Esophagus squamous epithelium (tissue), 4 donors: ENCODE results near the gene LTBP2.

ENCODE experiments used
- POLR2A ChIP-seq, 4 donors: fragments of 450-650 bp; IDR thresholded peaks; one replicate each; pipeline ENCODE4 v1.6.1; 2017; ENCODE audit warnings: antibody characterized with exemption in 4 of 4, mild to moderate bottlenecking in 4 of 4, moderate library complexity in 3 of 4
- TF ChIP-seq, protein P1 (sequence below), 6 experiments: fragments of 450-650 bp in 4 of 6; fragments of 200-600 bp in 2 of 6; sonication (generic) in 2 of 6; IDR thresholded peaks; one replicate each; pipeline ENCODE4 v1.5.1; 2016 to 2019; ENCODE audit warnings: antibody characterized with exemption in 6 of 6, mild to moderate bottlenecking in 4 of 6, moderate library complexity in 4 of 6

DNA sequence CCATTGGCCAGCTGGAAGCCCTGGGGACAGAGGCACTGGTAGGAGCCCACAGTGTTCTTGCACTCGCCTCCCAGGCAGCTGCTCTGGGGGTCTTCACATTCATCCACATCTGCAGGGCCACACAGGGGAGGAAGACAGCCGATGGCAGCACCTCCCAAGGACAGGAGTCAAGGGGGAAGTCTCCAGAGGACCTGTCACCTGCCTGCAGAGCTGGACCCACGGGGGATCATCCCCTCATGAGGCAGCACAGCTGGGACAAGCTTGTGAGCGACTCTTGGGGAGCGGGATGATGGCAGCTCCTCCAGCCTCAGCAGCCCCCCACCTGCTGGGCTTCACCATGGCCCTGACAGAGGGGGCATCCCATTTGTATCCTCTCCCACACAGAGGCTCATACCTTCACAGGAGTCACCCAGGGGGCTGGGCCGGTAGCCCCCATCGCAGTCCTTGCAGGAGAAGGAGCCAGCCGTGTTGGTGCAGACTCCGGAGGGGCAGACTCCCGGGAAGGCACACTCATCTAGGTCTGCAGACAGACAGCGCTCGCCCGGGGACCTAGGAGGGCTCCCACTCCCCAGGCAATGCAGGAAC lies 103.1 kb downstream of the LTBP2 start:
- TF ChIP-seq, protein P1, sequence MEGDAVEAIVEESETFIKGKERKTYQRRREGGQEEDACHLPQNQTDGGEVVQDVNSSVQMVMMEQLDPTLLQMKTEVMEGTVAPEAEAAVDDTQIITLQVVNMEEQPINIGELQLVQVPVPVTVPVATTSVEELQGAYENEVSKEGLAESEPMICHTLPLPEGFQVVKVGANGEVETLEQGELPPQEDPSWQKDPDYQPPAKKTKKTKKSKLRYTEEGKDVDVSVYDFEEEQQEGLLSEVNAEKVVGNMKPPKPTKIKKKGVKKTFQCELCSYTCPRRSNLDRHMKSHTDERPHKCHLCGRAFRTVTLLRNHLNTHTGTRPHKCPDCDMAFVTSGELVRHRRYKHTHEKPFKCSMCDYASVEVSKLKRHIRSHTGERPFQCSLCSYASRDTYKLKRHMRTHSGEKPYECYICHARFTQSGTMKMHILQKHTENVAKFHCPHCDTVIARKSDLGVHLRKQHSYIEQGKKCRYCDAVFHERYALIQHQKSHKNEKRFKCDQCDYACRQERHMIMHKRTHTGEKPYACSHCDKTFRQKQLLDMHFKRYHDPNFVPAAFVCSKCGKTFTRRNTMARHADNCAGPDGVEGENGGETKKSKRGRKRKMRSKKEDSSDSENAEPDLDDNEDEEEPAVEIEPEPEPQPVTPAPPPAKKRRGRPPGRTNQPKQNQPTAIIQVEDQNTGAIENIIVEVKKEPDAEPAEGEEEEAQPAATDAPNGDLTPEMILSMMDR (IDR thresholded peaks at IDR 0.05) = no peak
- no peak for TF ChIP-seq POLR2A (IDR thresholded peaks at IDR 0.05)
